ENCODE data around the gene TMEM92.

DNA sequence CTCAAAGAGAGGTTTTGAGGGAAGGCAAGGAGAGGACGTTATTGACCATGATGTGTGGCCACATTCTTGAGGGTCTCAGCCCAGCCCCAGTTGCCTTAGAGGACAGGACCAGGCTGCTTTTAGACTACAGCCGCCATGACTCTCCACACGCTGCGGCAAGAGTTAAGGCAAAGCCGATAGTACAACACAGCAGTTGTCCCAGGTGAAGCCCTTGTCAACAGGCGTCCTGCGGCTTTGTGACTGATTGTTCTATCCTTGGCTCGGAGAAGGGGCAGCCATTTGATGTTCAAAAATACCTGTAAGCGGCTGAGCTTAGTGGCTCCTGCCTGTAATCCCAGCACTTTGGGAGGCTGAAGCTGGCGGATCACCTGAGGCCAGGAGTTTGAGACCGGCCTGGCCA, 28.8 kb downstream of the TMEM92 start:
- no peak for TF ChIP-seq EZH2 (IDR thresholded peaks at IDR 0.05; ENCODE audit: insufficient read depth, poor library complexity, severe bottlenecking)
- no peak for TF ChIP-seq EZH2phosphoT487 (IDR thresholded peaks at IDR 0.05; ENCODE audit: insufficient read depth, low read depth)
